SU-DHL-6 (cell line): Measurements from ENCODE around the gene GPR132.

Experiments
- EZH2phosphoT487 ChIP-seq: fragments of 200-600 bp; sonication (generic), shearing (Covaris generic); conservative IDR thresholded peaks from 2 replicates; pipeline ENCODE4 v1.6.1; 2018; ENCODE audit warnings: mild to moderate bottlenecking, antibody characterized with exemption, low read length, moderate library complexity, mixed read lengths
- TF ChIP-seq, protein P1 (sequence below): fragments of 200-600 bp; sonication (generic); IDR thresholded peaks from one replicate; pipeline ENCODE4 v1.5.1; 2017; ENCODE audit warnings: antibody characterized with exemption, mild to moderate bottlenecking, low read length, moderate library complexity; ENCODE audit not compliant: insufficient read depth, poor library complexity, severe bottlenecking

- TF ChIP-seq, protein P1, sequence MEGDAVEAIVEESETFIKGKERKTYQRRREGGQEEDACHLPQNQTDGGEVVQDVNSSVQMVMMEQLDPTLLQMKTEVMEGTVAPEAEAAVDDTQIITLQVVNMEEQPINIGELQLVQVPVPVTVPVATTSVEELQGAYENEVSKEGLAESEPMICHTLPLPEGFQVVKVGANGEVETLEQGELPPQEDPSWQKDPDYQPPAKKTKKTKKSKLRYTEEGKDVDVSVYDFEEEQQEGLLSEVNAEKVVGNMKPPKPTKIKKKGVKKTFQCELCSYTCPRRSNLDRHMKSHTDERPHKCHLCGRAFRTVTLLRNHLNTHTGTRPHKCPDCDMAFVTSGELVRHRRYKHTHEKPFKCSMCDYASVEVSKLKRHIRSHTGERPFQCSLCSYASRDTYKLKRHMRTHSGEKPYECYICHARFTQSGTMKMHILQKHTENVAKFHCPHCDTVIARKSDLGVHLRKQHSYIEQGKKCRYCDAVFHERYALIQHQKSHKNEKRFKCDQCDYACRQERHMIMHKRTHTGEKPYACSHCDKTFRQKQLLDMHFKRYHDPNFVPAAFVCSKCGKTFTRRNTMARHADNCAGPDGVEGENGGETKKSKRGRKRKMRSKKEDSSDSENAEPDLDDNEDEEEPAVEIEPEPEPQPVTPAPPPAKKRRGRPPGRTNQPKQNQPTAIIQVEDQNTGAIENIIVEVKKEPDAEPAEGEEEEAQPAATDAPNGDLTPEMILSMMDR: no peak
- TF ChIP-seq EZH2phosphoT487: no peak
These were observed 35.0 kb downstream of the GPR132 start for GRCh38 chr14:105030194-105030593.
